DND-41 (cell line): ENCODE measurements around the gene GDAP2.

Experiments
- ATAC-seq: fragments of 200-7000 bp; cut with Tn5 transposase; 3 replicates; pipeline ENCODE4 v1.9.1; 2021; ENCODE audit warnings: low read depth; ENCODE audit not compliant: insufficient read depth
- DNase-seq: peaks from one replicate; pipeline ENCODE4 v3.0.0-alpha.2; 2020
- H2AFZ ChIP-seq: 2 replicates; pipeline ENCODE4 v1.6.0; 2012; ENCODE audit warnings: low read depth, low read length
- H3K27ac ChIP-seq: 2 replicates; pipeline ENCODE4 v1.5.1; 2012; ENCODE audit warnings: low read length, inconsistent platforms
- H3K27me3 ChIP-seq: fragments of 200-600 bp; sonication (generic); 2 replicates; pipeline ENCODE4 v1.6.0; 2012; ENCODE audit warnings: low read length, mild to moderate bottlenecking, inconsistent platforms; ENCODE audit not compliant: insufficient read depth, poor library complexity
- H3K36me3 ChIP-seq: 2 replicates; pipeline ENCODE4 v1.5.1; 2012; ENCODE audit warnings: low read length, inconsistent platforms; ENCODE audit not compliant: insufficient read depth
- H3K4me1 ChIP-seq: 2 replicates; pipeline ENCODE4 v1.5.1; 2012; ENCODE audit warnings: mild to moderate bottlenecking, low read length; ENCODE audit not compliant: insufficient read depth
- H3K4me2 ChIP-seq: 2 replicates; pipeline ENCODE4 v1.6.0; 2012; ENCODE audit warnings: mild to moderate bottlenecking, moderate library complexity, low read length, inconsistent platforms; ENCODE audit not compliant: insufficient read depth
- H3K4me3 ChIP-seq, 2 experiments: fragments of 200-600 bp in 1 of 2; shearing (Covaris generic) in 1 of 2; 2 replicates each; pipeline ENCODE4 v1.5.1; 2012 to 2016; ENCODE audit warnings: inconsistent platforms in 2 of 2, low read length in 2 of 2, mild to moderate bottlenecking in 2 of 2, low read depth in 1 of 2, moderate library complexity in 1 of 2
- H3K79me2 ChIP-seq: 2 replicates; pipeline ENCODE4 v1.6.0; 2012; ENCODE audit warnings: low read length, inconsistent platforms; ENCODE audit not compliant: insufficient read depth
- H3K9ac ChIP-seq: 2 replicates; pipeline ENCODE4 v1.6.0; 2012; ENCODE audit warnings: low read depth, mild to moderate bottlenecking, inconsistent platforms, low read length, moderate library complexity
- H3K9me3 ChIP-seq: 2 replicates; pipeline ENCODE4 v1.5.1; 2012; ENCODE audit warnings: low read length, moderate library complexity, mild to moderate bottlenecking, inconsistent platforms; ENCODE audit not compliant: insufficient read depth, severe bottlenecking
- H4K20me1 ChIP-seq: 2 replicates; pipeline ENCODE4 v1.6.0; 2012; ENCODE audit warnings: low read length; ENCODE audit not compliant: insufficient read depth
- CTCF ChIP-seq: IDR thresholded peaks from 2 replicates; pipeline ENCODE4 v1.5.1; 2012; ENCODE audit warnings: borderline replicate concordance, low read length, moderate library complexity, mild to moderate bottlenecking; ENCODE audit not compliant: poor library complexity, severe bottlenecking; ENCODE audit errors: extremely low read depth
- EZH2 ChIP-seq: IDR thresholded peaks from 3 replicates; pipeline ENCODE4 v1.6.1; 2012; ENCODE audit warnings: borderline replicate concordance, low read depth, mild to moderate bottlenecking, moderate library complexity, low read length, inconsistent platforms; ENCODE audit not compliant: severe bottlenecking

GDAP2 gene

GRCh38 chr1:117930484-117930883 lies 1.1 kb upstream of the GDAP2 start:
- no peak for DNase-seq

DNA sequence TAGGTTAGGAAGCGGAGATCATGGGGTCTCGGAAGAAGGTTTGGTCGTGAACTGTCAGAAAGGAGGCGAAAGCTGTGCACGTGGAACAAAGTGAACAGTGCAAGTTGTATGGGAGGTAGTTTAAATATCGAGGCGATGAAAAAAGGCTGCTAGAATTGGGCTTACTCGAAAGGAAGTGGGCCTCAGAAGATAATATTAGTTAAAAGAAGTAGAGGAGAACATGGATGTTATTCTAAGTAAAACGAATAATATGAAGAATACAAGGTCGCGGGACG lies 689 bp upstream of the GDAP2 start:
- H2AFZ ChIP-seq, result peak overlapping the region; percentile 96
- peak overlapping the region; percentile 70 for H3K9ac ChIP-seq
- DNase-seq, result no peak
- no peak for ATAC-seq
- peaks cover 46% of the 10 kb centered on the region for H3K4me1 ChIP-seq
- H4K20me1 ChIP-seq, result peaks cover 25% of the 10 kb centered on the region; the same call in 1 of the 2 replicates
- H3K27ac ChIP-seq, result peak overlapping the region; percentile 68
- peak overlapping the region; percentile 91 to 93; a peak in 3 of 4 replicates for H3K4me3 ChIP-seq
- H3K36me3 ChIP-seq, result peaks cover 12% of the 10 kb centered on the region
- peaks cover 81% of the 10 kb centered on the region for H3K79me2 ChIP-seq
- H3K9me3 ChIP-seq, result no peaks in the 10 kb centered on the region
- peak overlapping the region; percentile 89 for H3K4me2 ChIP-seq
- no peaks in the 10 kb centered on the region for H3K27me3 ChIP-seq
- TF ChIP-seq EZH2 (no peak), CTCF (no peak)

More at GRCh38 chr1:117930484-117930883, 1.1 kb upstream of the GDAP2 start:
- Histone ChIP-seq H3K4me1 (peaks cover 46% of the 10 kb centered on the region), H2AFZ (peak overlapping the region; percentile 96), H3K4me3 (peak overlapping the region; percentile 91 to 93; a peak in 3 of 4 replicates), H3K4me2 (peak overlapping the region; percentile 89), H3K79me2 (peaks cover 79% of the 10 kb centered on the region), H3K27me3 (no peaks in the 10 kb centered on the region), H3K27ac (peak overlapping the region; percentile 68), H4K20me1 (peaks cover 25% of the 10 kb centered on the region; the same call in 1 of the 2 replicates), H3K36me3 (peaks cover 16% of the 10 kb centered on the region), H3K9me3 (no peaks in the 10 kb centered on the region), H3K9ac (peak overlapping the region; percentile 70)
- TF ChIP-seq CTCF (no peak), EZH2 (no peak)
- no peak for ATAC-seq

DNA sequence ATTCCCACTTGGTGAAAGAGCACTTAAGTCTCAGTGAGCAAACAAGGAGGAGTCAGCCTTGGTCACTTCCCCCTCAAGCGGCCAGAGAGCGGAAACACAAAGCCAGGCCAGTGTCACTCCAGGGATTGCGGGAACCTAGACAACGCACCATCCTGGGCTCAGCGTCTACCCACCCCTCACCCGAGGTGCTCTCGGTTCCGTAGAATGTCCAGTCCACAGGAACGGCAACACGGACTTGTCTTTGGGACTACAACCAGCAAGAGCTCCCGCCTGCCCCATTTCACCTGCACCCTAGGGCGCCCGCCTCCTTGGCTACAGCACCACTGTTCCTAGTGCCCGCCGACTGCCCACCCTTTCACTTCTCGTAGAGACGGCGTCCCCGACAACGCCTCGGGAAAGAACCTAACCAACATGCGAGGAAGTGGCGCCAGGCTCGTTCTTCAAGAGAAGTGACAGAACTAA lies 509 bp downstream of the GDAP2 start:
- Histone ChIP-seq H3K36me3 (peaks cover 4% of the 10 kb centered on the region), H3K4me2 (peak overlapping the region; percentile 89), H3K4me1 (peaks cover 46% of the 10 kb centered on the region), H3K27me3 (no peaks in the 10 kb centered on the region), H3K27ac (peak overlapping the region; percentile 77), H3K4me3 (peak overlapping the region; percentile 91 to 93), H3K79me2 (peaks cover 89% of the 10 kb centered on the region), H3K9me3 (no peaks in the 10 kb centered on the region), H4K20me1 (peaks cover 22% of the 10 kb centered on the region; the same call in 1 of the 2 replicates), H3K9ac (peak overlapping the region; percentile 70), H2AFZ (peak overlapping the region; percentile 96)
- peak; percentile 45 for ATAC-seq
- TF ChIP-seq EZH2, result no peak
- no peak for TF ChIP-seq CTCF
- no peak for DNase-seq
